NCI-H187 (cell line): ENCODE results near the gene PDCL2.
"Not testable (repeated sequence)": the region's sequence is repeated elsewhere in the genome, so short reads cannot be mapped to it uniquely, and the experiment has no call there.

Source experiments
- DNase-seq, 2 experiments: peaks; one replicate each; lab custom pipeline; 2025; lab: John Stamatoyannopoulos, UW

Gene PDCL2

GRCh38 chr4:55588160-55588559, 3.9 kb downstream of the PDCL2 start:
- DNase-seq, result no peak

- DNase-seq, result not testable (repeated sequence)
These were observed 9.3 kb downstream of the PDCL2 start for GRCh38 chr4:55582773-55583172.

- no peak for DNase-seq
These were observed 13.6 kb downstream of the PDCL2 start for GRCh38 chr4:55578341-55579010.

GRCh38 chr4:55575513-55575912, 16.5 kb downstream of the PDCL2 start:
- DNase-seq, result no peak

- no peak for DNase-seq
These were observed 17.8 kb downstream of the PDCL2 start for GRCh38 chr4:55574252-55574651.

GRCh38 chr4:55571806-55572205, 20.2 kb downstream of the PDCL2 start:
- DNase-seq, result no peak

- DNase-seq, result no peak
These were observed 23.0 kb downstream of the PDCL2 start for GRCh38 chr4:55568905-55569504.

GRCh38 chr4:55561889-55562288, 30.2 kb downstream of the PDCL2 start:
- DNase-seq, result no peak

GRCh38 chr4:55560096-55560495, 31.9 kb downstream of the PDCL2 start:
- no peak for DNase-seq

GRCh38 chr4:55554453-55555030, 37.5 kb downstream of the PDCL2 start:
- no peak for DNase-seq

- no peak for DNase-seq
These were observed 38.4 kb downstream of the PDCL2 start for GRCh38 chr4:55553441-55554201.

GRCh38 chr4:55551964-55552363, 40.1 kb downstream of the PDCL2 start:
- not testable (repeated sequence) for DNase-seq

- no peak for DNase-seq
These were observed 42.2 kb downstream of the PDCL2 start for GRCh38 chr4:55549888-55550287.

- DNase-seq, result no peak
These were observed 44.1 kb downstream of the PDCL2 start for GRCh38 chr4:55547918-55548317.

- DNase-seq, result no peak
These were observed 44.6 kb downstream of the PDCL2 start for GRCh38 chr4:55547466-55547770.

- DNase-seq, result peak; percentile 78 to 96
These were observed 45.1 kb downstream of the PDCL2 start, which contains the start of gene CLOCK for GRCh38 chr4:55546756-55547465. Gene CLOCK (minus strand): TSS chr4:55546909. CDS start chr4:55482785, 64,124 bp downstream.

GRCh38 chr4:55546506-55546755, 45.6 kb downstream of the PDCL2 start:
- DNase-seq, result no peak

GRCh38 chr4:55545641-55546505, 46.2 kb downstream of the PDCL2 start:
- peak; percentile 64 to 86 for DNase-seq

GRCh38 chr4:55545151-55545550, 46.9 kb downstream of the PDCL2 start:
- no peak for DNase-seq

- DNase-seq, result no peak
These were observed 48.2 kb downstream of the PDCL2 start for GRCh38 chr4:55543858-55544257.

GRCh38 chr4:55540271-55540670, 51.8 kb downstream of the PDCL2 start:
- no peak for DNase-seq

GRCh38 chr4:55539658-55540057, 52.4 kb downstream of the PDCL2 start:
- no peak for DNase-seq
